ENCODE measurements around the gene PRMT1.

- TF ChIP-seq CTCF (IDR thresholded peaks at IDR 0.05; ENCODE audit: poor library complexity, severe bottlenecking) = no peak
- TF ChIP-seq SMC3 (conservative IDR thresholded peaks at IDR 0.05; ENCODE audit: poor library complexity) = no peak
- TF ChIP-seq POLR2AphosphoS5 (IDR thresholded peaks at IDR 0.05) = no peak
- TF ChIP-seq RAD21 (conservative IDR thresholded peaks at IDR 0.05) = no peak
- TF ChIP-seq EP300 (conservative IDR thresholded peaks at IDR 0.05; ENCODE audit: poor library complexity, severe bottlenecking) = no peak
These were observed 28.0 kb downstream of the PRMT1 start for GRCh38 chr19:49704888-49705642.
